GM18907 (cell line): ENCODE results near the gene GFOD1.

ENCODE experiments used
- ATAC-seq: cut with Tn5 transposase; IDR thresholded peaks from one replicate; pipeline ENCODE4 v1.9.1; 2021; ENCODE audit warnings: mild to moderate bottlenecking, moderate library complexity; ENCODE audit not compliant: unreplicated experiment

GFOD1 gene

GRCh38 chr6:13487122-13488014 lies at the start of gene GFOD1:
Gene GFOD1, minus strand, starts transcription at chr6:13487600. Its CDS starts 710 bp downstream, at chr6:13486890.
- ATAC-seq = peak; percentile 81

- ATAC-seq = no peak
These were observed 49.6 kb upstream of the GFOD1 start for GRCh38 chr6:13536796-13537526.

GRCh38 chr6:13535306-13535705 lies 47.9 kb upstream of the GFOD1 start:
- ATAC-seq = no peak

GRCh38 chr6:13534536-13534935 lies 47.1 kb upstream of the GFOD1 start:
- ATAC-seq = no peak

GRCh38 chr6:13531956-13532355 lies 44.6 kb upstream of the GFOD1 start:
- ATAC-seq = no peak

- no peak for ATAC-seq
These were observed 41.5 kb upstream of the GFOD1 start for GRCh38 chr6:13528777-13529343.

- no peak for ATAC-seq
These were observed 40.8 kb upstream of the GFOD1 start for GRCh38 chr6:13528232-13528631.

GRCh38 chr6:13527671-13528056 lies 40.3 kb upstream of the GFOD1 start:
- ATAC-seq = no peak

- peak; percentile 79 for ATAC-seq
These were observed 39.6 kb upstream of the GFOD1 start for GRCh38 chr6:13526727-13527670.

- no peak for ATAC-seq
These were observed 38.9 kb upstream of the GFOD1 start for GRCh38 chr6:13526357-13526726.

- ATAC-seq = no peak
These were observed 37.6 kb upstream of the GFOD1 start for GRCh38 chr6:13524801-13525508.

GRCh38 chr6:13523826-13524622 lies 36.6 kb upstream of the GFOD1 start:
- no peak for ATAC-seq

- no peak for ATAC-seq
These were observed 35.3 kb upstream of the GFOD1 start for GRCh38 chr6:13522656-13523055.

GRCh38 chr6:13519839-13520238 lies 32.4 kb upstream of the GFOD1 start:
- no peak for ATAC-seq

- ATAC-seq = no peak
These were observed 29.7 kb upstream of the GFOD1 start for GRCh38 chr6:13517116-13517515.

- no peak for ATAC-seq
These were observed 28.5 kb upstream of the GFOD1 start for GRCh38 chr6:13515912-13516311.

GRCh38 chr6:13513626-13514502 lies 26.5 kb upstream of the GFOD1 start:
- no peak for ATAC-seq

GRCh38 chr6:13512900-13513299 lies 25.5 kb upstream of the GFOD1 start:
- ATAC-seq = no peak
